PC-9 (cell line): ENCODE results near the gene MYO7B. TPM values are rescaled to one million over a fixed set of nuclear protein-coding genes. Genes with fewer than 3 reads are reported as not detected.

Experiments used
- BruUV-seq: library from RNA; stranded (reverse); fragments of 400-500 nt; replicated peaks from 2 replicates; lab custom pipeline; 2021; lab: Mats Ljungman, UMichigan
- CTCF ChIA-PET: fragments of 300-600 bp; sonication (Branson Sonifier 250); formaldehyde crosslinking; loops from one replicate; lab custom pipeline; 2022; ENCODE audit warnings: antibody characterized with exemption; lab: Charles Lee
- POLR2A ChIA-PET: fragments of 300-600 bp; sonication (Branson Sonifier 250); formaldehyde crosslinking; loops from one replicate; lab custom pipeline; 2022; ENCODE audit warnings: antibody characterized with exemption; ENCODE audit not compliant: unreplicated experiment; lab: Charles Lee
- DNase-seq, 2 experiments: peaks; one replicate each; pipeline versions ENCODE4 v3.0.0 to v3.0.0-alpha.2; 2015 to 2022; ENCODE audit warnings: mixed read lengths in 1 of 2
- H2AFZ ChIP-seq: fragments of 200-600 bp; sonication (generic); 2 replicates; pipeline ENCODE4 v1.8.1; 2017; ENCODE audit warnings: antibody characterized with exemption
- H3F3A ChIP-seq: fragments of 200-600 bp; sonication (generic); 2 replicates; pipeline ENCODE4 v1.8.1; 2017; ENCODE audit warnings: antibody characterized with exemption, mild to moderate bottlenecking, low read depth; ENCODE audit not compliant: insufficient read depth
- H3K27ac ChIP-seq: fragments of 200-600 bp; sonication (generic); 2 replicates; pipeline ENCODE4 v1.6.1; 2016; ENCODE audit warnings: mixed run types
- H3K27me3 ChIP-seq: fragments of 200-600 bp; sonication (generic); 2 replicates; pipeline ENCODE4 v1.6.1; 2016; ENCODE audit warnings: low read depth, mixed run types; ENCODE audit not compliant: insufficient read depth
- H3K36me3 ChIP-seq: fragments of 200-600 bp; sonication (generic); 2 replicates; pipeline ENCODE4 v1.6.1; 2016; ENCODE audit warnings: low read depth, mixed run types
- H3K4me1 ChIP-seq: fragments of 200-600 bp; sonication (generic); replicated peaks from 2 replicates; pipeline ENCODE4 v1.6.1; 2016; ENCODE audit warnings: mixed run types; ENCODE audit not compliant: insufficient read depth
- H3K4me2 ChIP-seq: fragments of 200-600 bp; sonication (generic); 2 replicates; pipeline ENCODE4 v1.6.1; 2017; ENCODE audit warnings: mixed run types
- H3K4me3 ChIP-seq: fragments of 200-600 bp; sonication (generic); 2 replicates; pipeline ENCODE4 v1.6.1; 2016; ENCODE audit warnings: mixed run types
- H3K79me2 ChIP-seq: fragments of 200-600 bp; sonication (generic); 2 replicates; pipeline ENCODE4 v1.6.1; 2017; ENCODE audit warnings: low read depth, mixed run types
- H3K9me2 ChIP-seq: fragments of 200-600 bp; sonication (generic); 2 replicates; pipeline ENCODE4 v1.8.1; 2017; ENCODE audit warnings: mild to moderate bottlenecking; ENCODE audit not compliant: insufficient read depth
- H3K9me3 ChIP-seq: fragments of 200-600 bp; sonication (generic); 2 replicates; pipeline ENCODE4 v1.8.1; 2016; ENCODE audit warnings: low read depth; ENCODE audit not compliant: insufficient read depth
- H4K20me1 ChIP-seq: fragments of 200-600 bp; sonication (generic); 2 replicates; pipeline ENCODE4 v1.8.1; 2017; ENCODE audit not compliant: insufficient read depth
- CTCF ChIP-seq: fragments of 200-600 bp; sonication (generic); conservative IDR thresholded peaks from 2 replicates; pipeline ENCODE4 v1.6.1; 2017; ENCODE audit warnings: mixed run types, antibody characterized with exemption, mild to moderate bottlenecking, moderate library complexity
- EZH2 ChIP-seq: fragments of 200-600 bp; sonication (generic); IDR thresholded peaks from 2 replicates; pipeline ENCODE4 v1.8.0; 2017; ENCODE audit warnings: antibody characterized with exemption, low read depth
- intact Hi-C: fragments of 100-400 bp; cut with micrococcal nuclease; formaldehyde crosslinking; loops from one replicate; pipeline ENCODE4 v1.10.0; 2022; ENCODE audit not compliant: unreplicated experiment
- total RNA-seq: library from RNA; stranded (reverse); gene quantifications from 2 replicates; pipeline ENCODE4 v1.2.3, GENCODE V29; 2021

Gene MYO7B
- total RNA-seq, 1 experiment from 2014 or later = not detected

- TF ChIP-seq EZH2 (no peak), CTCF (no peak)
- ChIA-PET CTCF (interaction anchor here (0.5 kb wide), 1 partner anchor 17 kb away, joined by 5 read pairs; no protein-coding TSS in a partner anchor), POLR2A (interaction anchor here (0.6 kb wide), 1 partner anchor 193 kb away, joined by 4 read pairs; the partner anchor contains the start of gene SFT2D3)
- Histone ChIP-seq H2AFZ (no peak overlapping the region), H3K4me3 (no peak overlapping the region), H3K79me2 (peaks cover 96% of the 10 kb centered on the region), H3F3A (peaks cover 44% of the 10 kb centered on the region), H4K20me1 (peaks cover 91% of the 10 kb centered on the region), H3K4me1 (peaks cover 34% of the 10 kb centered on the region), H3K36me3 (peaks cover 28% of the 10 kb centered on the region), H3K27ac (peak overlapping the region; percentile 69), H3K27me3 (no peaks in the 10 kb centered on the region), H3K9me3 (no peaks in the 10 kb centered on the region), H3K9me2 (no peaks in the 10 kb centered on the region), H3K4me2 (peak overlapping the region; percentile 48)
- no TSS peak for BruUV-seq
- DNase-seq = peak; percentile 62 to 98
- intact Hi-C loops = loop anchor here (5.0 kb wide), 1 partner anchor 139 kb away; the partner anchor contains the start of gene GPR17
Measured at GRCh38 chr2:127508631-127509034, 26.9 kb upstream of the MYO7B start.

- Histone ChIP-seq H3K4me1 (peaks cover 34% of the 10 kb centered on the region), H3F3A (peaks cover 44% of the 10 kb centered on the region), H2AFZ (no peak overlapping the region), H3K9me3 (no peaks in the 10 kb centered on the region), H3K9me2 (no peaks in the 10 kb centered on the region), H3K4me2 (no peak overlapping the region), H3K4me3 (no peak overlapping the region), H3K27ac (peak overlapping the region; percentile 69), H3K79me2 (peaks cover 96% of the 10 kb centered on the region), H4K20me1 (peaks cover 92% of the 10 kb centered on the region), H3K27me3 (no peaks in the 10 kb centered on the region), H3K36me3 (peaks cover 20% of the 10 kb centered on the region)
- TF ChIP-seq CTCF = no peak
- no peak for TF ChIP-seq EZH2
- BruUV-seq = no TSS peak
- ChIA-PET CTCF (no interaction called here), POLR2A (interaction anchor here (0.7 to 1.0 kb wide), 3 partner anchors 17 to 265 kb away, joined by 4 to 6 read pairs (median 6); no protein-coding TSS in a partner anchor)
- no peak for DNase-seq
- intact Hi-C loops = no loop called here
Measured at GRCh38 chr2:127510073-127510472, 25.4 kb upstream of the MYO7B start.

- H2AFZ ChIP-seq = no peak overlapping the region
- H3F3A ChIP-seq = peaks cover 44% of the 10 kb centered on the region
- peaks cover 21% of the 10 kb centered on the region for H3K36me3 ChIP-seq
- ChIA-PET CTCF (no interaction called here), POLR2A (no interaction called here)
- no peaks in the 10 kb centered on the region for H3K9me2 ChIP-seq
- H4K20me1 ChIP-seq = peaks cover 95% of the 10 kb centered on the region
- peaks cover 34% of the 10 kb centered on the region for H3K4me1 ChIP-seq
- intact Hi-C loops = no loop called here
- H3K27ac ChIP-seq = no peak overlapping the region
- no peaks in the 10 kb centered on the region for H3K9me3 ChIP-seq
- H3K79me2 ChIP-seq = peaks cover 96% of the 10 kb centered on the region
- no peak for TF ChIP-seq EZH2
- no peak for TF ChIP-seq CTCF
- H3K4me3 ChIP-seq = no peak overlapping the region
- no TSS peak for BruUV-seq
- H3K4me2 ChIP-seq = no peak overlapping the region
- no peaks in the 10 kb centered on the region for H3K27me3 ChIP-seq
- DNase-seq = no peak
Measured at GRCh38 chr2:127511090-127511695, 24.3 kb upstream of the MYO7B start.
